Mesothelial cell of epicardium (in vitro differentiated cells): ENCODE data around the gene RAD51B. TPM values are rescaled to one million over a fixed set of nuclear protein-coding genes. Genes with fewer than 3 reads are reported as not detected.
A peak's percentile ranks its signal among the peaks of the same experiment; 100 is the strongest.

Source experiments
- DNase-seq, 2 experiments: peaks; one replicate each; pipeline ENCODE4 v3.0.0; 2021; ENCODE audit warnings: low spot score in 2 of 2; ENCODE audit not compliant: unreplicated experiment in 2 of 2
- H3K27ac Mint-ChIP-seq: 2 replicates; pipeline ENCODE4 v1.8.0; 2021; ENCODE audit warnings: mixed read lengths
- H3K27me3 Mint-ChIP-seq: 2 replicates; pipeline ENCODE4 v1.8.0; 2021; ENCODE audit warnings: low read depth, mixed read lengths
- H3K36me3 Mint-ChIP-seq: 2 replicates; pipeline ENCODE4 v1.8.0; 2021; ENCODE audit warnings: mixed read lengths
- H3K4me1 Mint-ChIP-seq: 2 replicates; pipeline ENCODE4 v1.8.0; 2021; ENCODE audit warnings: mixed read lengths
- H3K4me3 Mint-ChIP-seq: 2 replicates; pipeline ENCODE4 v1.8.0; 2021; ENCODE audit warnings: mild to moderate bottlenecking, moderate library complexity, mixed read lengths
- H3K9me3 Mint-ChIP-seq: 2 replicates; pipeline ENCODE4 v1.8.0; 2021; ENCODE audit warnings: mixed read lengths
- total RNA-seq: library from RNA; stranded (reverse); gene quantifications from 3 replicates; pipeline ENCODE4 v1.2.1, GENCODE V29; 2021
- TF ChIP-seq, protein P1 (sequence below): fragments of 200-600 bp; sonication (generic); IDR thresholded peaks from one replicate; pipeline ENCODE4 v1.5.0; 2021; ENCODE audit warnings: antibody characterized with exemption; ENCODE audit not compliant: unreplicated experiment

The RAD51B gene
- total RNA-seq, 1 donor from 2014 or later = 34.7 TPM

DNA sequence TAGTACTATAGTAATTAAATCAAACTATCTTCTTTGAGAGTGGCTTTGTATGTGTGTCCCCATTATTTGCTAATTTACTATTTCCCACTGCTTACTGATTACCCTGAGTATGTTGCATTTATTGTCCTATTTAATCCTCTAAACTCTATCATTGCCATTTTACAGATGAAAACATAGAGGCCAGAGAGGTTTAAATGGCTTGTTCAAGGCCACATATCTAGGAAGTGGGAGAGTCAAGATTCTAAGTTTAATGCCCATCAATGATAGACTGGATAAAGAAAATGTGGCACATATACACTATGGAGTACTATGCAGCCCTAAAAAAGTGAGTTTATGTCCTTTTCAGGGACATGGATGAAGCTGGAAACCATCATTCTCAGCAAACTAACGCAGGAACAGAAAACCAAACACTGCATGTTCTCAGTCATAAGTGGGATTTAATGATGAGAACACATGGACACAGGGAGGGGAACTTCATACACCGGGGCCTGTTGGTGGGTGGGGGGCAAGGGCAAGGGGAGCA, 553.6 kb downstream of the RAD51B start:
- DNase-seq = no peak
- TF ChIP-seq, protein P1, sequence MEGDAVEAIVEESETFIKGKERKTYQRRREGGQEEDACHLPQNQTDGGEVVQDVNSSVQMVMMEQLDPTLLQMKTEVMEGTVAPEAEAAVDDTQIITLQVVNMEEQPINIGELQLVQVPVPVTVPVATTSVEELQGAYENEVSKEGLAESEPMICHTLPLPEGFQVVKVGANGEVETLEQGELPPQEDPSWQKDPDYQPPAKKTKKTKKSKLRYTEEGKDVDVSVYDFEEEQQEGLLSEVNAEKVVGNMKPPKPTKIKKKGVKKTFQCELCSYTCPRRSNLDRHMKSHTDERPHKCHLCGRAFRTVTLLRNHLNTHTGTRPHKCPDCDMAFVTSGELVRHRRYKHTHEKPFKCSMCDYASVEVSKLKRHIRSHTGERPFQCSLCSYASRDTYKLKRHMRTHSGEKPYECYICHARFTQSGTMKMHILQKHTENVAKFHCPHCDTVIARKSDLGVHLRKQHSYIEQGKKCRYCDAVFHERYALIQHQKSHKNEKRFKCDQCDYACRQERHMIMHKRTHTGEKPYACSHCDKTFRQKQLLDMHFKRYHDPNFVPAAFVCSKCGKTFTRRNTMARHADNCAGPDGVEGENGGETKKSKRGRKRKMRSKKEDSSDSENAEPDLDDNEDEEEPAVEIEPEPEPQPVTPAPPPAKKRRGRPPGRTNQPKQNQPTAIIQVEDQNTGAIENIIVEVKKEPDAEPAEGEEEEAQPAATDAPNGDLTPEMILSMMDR = no peak
- no peak overlapping the region for H3K27ac Mint-ChIP-seq
- peaks cover 12% of the 10 kb centered on the region for H3K9me3 Mint-ChIP-seq
- H3K4me1 Mint-ChIP-seq = peaks cover 33% of the 10 kb centered on the region
- H3K27me3 Mint-ChIP-seq = no peaks in the 10 kb centered on the region
- H3K4me3 Mint-ChIP-seq = no peak overlapping the region
- peaks cover 10% of the 10 kb centered on the region for H3K36me3 Mint-ChIP-seq

DNA sequence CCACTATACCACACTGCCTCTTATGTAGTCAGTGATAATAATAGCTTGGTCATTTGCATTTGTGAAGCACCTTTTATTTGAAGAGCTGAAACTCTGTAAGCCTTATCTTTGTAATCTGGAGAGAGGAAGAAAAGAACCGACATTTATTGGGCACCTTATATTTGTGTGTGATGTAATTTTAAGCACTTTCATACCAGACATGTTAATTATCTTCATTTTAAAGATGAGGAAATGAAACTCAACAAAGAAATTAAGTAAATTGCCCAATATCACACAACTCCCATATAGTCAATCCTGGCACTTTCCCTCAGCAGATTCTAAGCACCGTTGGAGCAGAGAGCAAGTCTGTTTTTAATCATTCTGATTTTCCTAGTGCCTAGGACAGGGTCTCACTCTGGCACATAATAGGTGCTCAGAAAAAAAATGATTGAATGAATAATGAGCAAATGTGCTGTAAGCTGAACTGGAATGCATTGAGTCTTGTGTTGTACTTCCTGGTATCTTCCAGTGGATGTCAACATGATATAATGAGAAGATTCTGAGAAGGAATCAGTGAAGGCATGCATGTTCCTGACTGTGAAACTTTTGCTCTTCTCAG, 554.4 kb downstream of the RAD51B start:
- Mint-ChIP-seq H3K4me1 (peaks cover 30% of the 10 kb centered on the region), H3K36me3 (peaks cover 10% of the 10 kb centered on the region), H3K4me3 (no peak overlapping the region), H3K27ac (no peak overlapping the region), H3K27me3 (no peaks in the 10 kb centered on the region), H3K9me3 (peaks cover 12% of the 10 kb centered on the region)
- TF ChIP-seq, protein P1 = no peak
- DNase-seq = no peak

DNA sequence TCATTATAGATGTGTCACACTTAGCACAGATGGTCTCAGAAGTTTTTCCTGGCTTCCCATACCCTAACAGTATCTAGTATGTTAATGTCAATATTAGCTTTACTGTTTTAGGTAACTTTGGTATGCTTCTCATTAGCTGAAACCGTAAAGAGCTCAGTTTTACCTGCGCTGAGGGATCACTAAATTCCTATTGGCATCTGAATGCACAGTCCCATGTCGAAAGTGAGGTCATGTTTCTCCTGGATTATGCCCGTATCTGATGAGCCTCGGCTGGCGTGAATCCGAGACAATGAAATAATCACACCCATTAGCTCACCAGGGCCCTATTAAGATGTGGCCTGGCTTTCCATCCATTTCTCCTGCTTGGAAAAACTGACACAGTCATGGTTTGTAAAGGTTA, 555.1 kb downstream of the RAD51B start:
- Mint-ChIP-seq H3K27ac (no peak overlapping the region), H3K4me1 (peaks cover 35% of the 10 kb centered on the region), H3K27me3 (no peaks in the 10 kb centered on the region), H3K9me3 (peaks cover 12% of the 10 kb centered on the region), H3K36me3 (peaks cover 10% of the 10 kb centered on the region), H3K4me3 (no peak overlapping the region)
- no peak for DNase-seq
- TF ChIP-seq, protein P1 = no peak

DNA sequence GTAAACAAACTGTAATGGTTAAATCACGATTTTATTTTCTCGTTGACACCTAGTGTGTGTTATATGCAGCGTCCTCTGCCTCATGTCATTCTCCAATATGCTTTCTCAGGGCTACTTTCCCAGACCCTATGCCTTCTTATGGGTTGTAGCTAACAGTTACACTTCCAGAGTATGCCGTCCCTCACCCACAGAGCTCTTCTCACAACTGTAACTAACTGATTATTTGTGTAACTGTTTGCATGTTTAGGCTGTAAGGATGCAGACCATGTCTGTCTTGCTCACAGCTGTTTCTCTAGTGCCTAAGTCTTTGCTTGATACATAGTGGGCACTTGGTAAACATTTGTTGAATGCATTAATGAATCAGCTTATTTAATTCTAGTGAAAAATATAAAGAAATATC, 555.8 kb downstream of the RAD51B start:
- Mint-ChIP-seq H3K4me1 (peaks cover 34% of the 10 kb centered on the region), H3K4me3 (no peak overlapping the region), H3K27me3 (no peaks in the 10 kb centered on the region), H3K9me3 (peaks cover 12% of the 10 kb centered on the region), H3K27ac (peak overlapping the region; percentile 15), H3K36me3 (peaks cover 10% of the 10 kb centered on the region)
- TF ChIP-seq, protein P1 = no peak
- DNase-seq = no peak

DNA sequence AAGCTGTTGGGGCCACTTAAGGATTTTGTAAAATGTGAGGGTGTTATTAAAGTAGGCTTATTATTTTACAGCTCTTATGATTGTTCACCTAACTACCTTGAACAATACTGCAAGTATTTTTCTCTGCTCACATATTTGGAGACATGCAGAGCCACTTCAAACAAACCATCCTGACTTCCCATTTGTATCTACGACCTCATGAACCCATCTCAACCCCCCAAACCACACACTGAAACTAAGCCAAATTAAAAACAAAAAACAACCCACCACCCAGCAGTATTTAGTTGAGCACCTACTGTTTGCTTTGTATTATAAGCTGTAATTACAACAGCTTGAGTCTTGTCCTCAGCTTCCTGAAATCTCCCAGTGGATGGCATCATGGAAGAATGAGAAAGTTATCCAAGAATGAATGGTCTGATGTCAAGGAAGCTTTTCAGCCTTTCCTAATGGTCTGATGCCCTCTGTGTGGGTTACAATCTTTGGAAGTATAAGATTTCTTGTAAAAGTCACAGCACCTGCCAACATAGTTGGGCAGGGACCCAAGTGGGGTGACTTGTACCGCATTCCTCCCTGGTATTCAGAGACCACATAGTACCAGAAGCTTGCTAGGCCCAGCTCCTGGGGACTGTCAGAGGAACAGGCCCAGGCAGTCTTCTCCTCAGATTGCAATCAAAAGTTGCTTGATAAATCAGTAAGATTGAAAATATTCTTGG, 556.6 kb downstream of the RAD51B start:
- no peak overlapping the region for H3K4me3 Mint-ChIP-seq
- peaks cover 12% of the 10 kb centered on the region for H3K9me3 Mint-ChIP-seq
- H3K36me3 Mint-ChIP-seq = peaks cover 10% of the 10 kb centered on the region
- peak overlapping the region; percentile 74 for H3K27ac Mint-ChIP-seq
- TF ChIP-seq, protein P1 = no peak
- DNase-seq = no peak
- H3K27me3 Mint-ChIP-seq = no peaks in the 10 kb centered on the region
- peaks cover 38% of the 10 kb centered on the region for H3K4me1 Mint-ChIP-seq
